ENCODE results near the gene ALK.

DNA sequence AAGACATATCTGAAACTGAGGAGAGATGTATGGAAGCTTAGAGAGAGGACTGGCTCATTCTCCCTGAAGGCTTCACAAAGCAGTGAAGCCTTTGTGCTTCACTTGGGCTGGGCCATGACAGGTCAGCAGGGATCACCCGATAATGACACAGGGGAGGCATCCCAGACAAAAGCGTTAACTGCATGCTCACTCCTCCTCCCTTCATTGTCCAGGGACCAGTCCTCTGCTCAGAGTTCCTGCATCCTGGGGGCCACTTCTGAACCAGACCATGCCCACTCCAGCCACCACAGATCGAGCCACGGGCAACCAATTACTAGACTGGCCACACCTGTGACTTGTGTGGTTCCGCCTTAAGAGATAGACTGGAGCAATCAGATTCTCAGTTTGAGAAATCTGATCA is 570.1 kb downstream of the ALK start:
- TF ChIP-seq POLR2AphosphoS5 (IDR thresholded peaks at IDR 0.05) (no peak), EP300 (IDR thresholded peaks at IDR 0.05) (no peak), POLR2A (IDR thresholded peaks at IDR 0.05) (no peak)
- TF ChIP-seq, protein P1, sequence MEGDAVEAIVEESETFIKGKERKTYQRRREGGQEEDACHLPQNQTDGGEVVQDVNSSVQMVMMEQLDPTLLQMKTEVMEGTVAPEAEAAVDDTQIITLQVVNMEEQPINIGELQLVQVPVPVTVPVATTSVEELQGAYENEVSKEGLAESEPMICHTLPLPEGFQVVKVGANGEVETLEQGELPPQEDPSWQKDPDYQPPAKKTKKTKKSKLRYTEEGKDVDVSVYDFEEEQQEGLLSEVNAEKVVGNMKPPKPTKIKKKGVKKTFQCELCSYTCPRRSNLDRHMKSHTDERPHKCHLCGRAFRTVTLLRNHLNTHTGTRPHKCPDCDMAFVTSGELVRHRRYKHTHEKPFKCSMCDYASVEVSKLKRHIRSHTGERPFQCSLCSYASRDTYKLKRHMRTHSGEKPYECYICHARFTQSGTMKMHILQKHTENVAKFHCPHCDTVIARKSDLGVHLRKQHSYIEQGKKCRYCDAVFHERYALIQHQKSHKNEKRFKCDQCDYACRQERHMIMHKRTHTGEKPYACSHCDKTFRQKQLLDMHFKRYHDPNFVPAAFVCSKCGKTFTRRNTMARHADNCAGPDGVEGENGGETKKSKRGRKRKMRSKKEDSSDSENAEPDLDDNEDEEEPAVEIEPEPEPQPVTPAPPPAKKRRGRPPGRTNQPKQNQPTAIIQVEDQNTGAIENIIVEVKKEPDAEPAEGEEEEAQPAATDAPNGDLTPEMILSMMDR (IDR thresholded peaks at IDR 0.05) = no peak
